ENCODE data around the gene GPR39.

DNA sequence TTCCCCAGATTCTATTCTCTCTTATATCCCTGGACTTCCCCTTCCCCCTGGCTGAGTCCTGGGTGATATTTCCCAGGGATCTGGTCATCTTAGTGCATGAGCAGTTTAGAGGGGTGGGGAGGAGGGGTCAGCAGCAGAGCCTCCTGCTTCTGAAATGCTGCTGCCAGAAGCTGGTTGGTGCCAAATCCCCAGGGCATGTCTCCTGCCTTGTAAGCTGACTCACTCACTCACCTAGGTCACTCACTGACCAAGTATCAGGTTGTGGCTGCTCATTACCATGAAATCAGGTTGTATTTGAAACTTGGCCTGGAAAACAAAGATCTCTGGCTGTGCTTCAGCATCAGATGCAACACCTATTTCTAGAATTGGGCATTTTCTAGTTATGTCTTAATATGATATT lies 14.3 kb downstream of the GPR39 start:
- TF ChIP-seq, protein P1, sequence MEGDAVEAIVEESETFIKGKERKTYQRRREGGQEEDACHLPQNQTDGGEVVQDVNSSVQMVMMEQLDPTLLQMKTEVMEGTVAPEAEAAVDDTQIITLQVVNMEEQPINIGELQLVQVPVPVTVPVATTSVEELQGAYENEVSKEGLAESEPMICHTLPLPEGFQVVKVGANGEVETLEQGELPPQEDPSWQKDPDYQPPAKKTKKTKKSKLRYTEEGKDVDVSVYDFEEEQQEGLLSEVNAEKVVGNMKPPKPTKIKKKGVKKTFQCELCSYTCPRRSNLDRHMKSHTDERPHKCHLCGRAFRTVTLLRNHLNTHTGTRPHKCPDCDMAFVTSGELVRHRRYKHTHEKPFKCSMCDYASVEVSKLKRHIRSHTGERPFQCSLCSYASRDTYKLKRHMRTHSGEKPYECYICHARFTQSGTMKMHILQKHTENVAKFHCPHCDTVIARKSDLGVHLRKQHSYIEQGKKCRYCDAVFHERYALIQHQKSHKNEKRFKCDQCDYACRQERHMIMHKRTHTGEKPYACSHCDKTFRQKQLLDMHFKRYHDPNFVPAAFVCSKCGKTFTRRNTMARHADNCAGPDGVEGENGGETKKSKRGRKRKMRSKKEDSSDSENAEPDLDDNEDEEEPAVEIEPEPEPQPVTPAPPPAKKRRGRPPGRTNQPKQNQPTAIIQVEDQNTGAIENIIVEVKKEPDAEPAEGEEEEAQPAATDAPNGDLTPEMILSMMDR (conservative IDR thresholded peaks at IDR 0.05; ENCODE audit: low read length) = no peak
- TF ChIP-seq EZH2phosphoT487 (IDR thresholded peaks at IDR 0.05; ENCODE audit: borderline replicate concordance, low read depth, low read length) = no peak
